SK-N-SH (cell line): ENCODE measurements around the gene HSPB3. TPM values are rescaled to one million over a fixed set of nuclear protein-coding genes. Genes with fewer than 3 reads are reported as not detected.

Experiments
- CTCF ChIA-PET: fragments of 300-600, 350-600 bp; formaldehyde crosslinking; extraction: SDS; loops from one replicate; lab custom pipeline; 2021; lab: Yijun Ruan, JAX
- POLR2A ChIA-PET: fragments of 350-600 bp; sonication (Branson Sonifier 250); formaldehyde crosslinking; extraction: SDS; loops from one replicate; lab custom pipeline; 2020; ENCODE audit warnings: antibody characterized with exemption, inconsistent platforms; lab: Yijun Ruan, JAX
- DNase-seq: peaks from one replicate; pipeline ENCODE4 v3.0.0; 2012
- H2AFZ ChIP-seq: fragments of 200-600 bp; sonication (generic); 2 replicates; pipeline ENCODE4 v1.8.1; 2016; ENCODE audit warnings: antibody characterized with exemption, mild to moderate bottlenecking, low read depth
- H3F3A ChIP-seq: fragments of 200-600 bp; sonication (generic); replicated peaks from 2 replicates; pipeline ENCODE3; 2016; ENCODE audit warnings: antibody characterized with exemption, mild to moderate bottlenecking; ENCODE audit not compliant: insufficient read depth
- H3K27ac ChIP-seq, 2 experiments: fragments of 200-500 bp in 1 of 2; fragments of 200-600 bp in 1 of 2; sonication (Bioruptor generic) in 1 of 2; sonication (generic), shearing (Covaris generic) in 1 of 2; 2 replicates each; pipeline versions ENCODE4 v1.5.1 to v1.6.1; 2014 to 2016; ENCODE audit warnings: low read depth in 2 of 2, inconsistent platforms in 1 of 2, low read length in 1 of 2, mild to moderate bottlenecking in 1 of 2, mixed read lengths in 1 of 2
- H3K27me3 ChIP-seq: fragments of 200-600 bp; sonication (generic), shearing (Covaris generic); 2 replicates; pipeline ENCODE4 v1.6.1; 2016; ENCODE audit warnings: mixed run types; ENCODE audit not compliant: insufficient read depth
- H3K36me3 ChIP-seq, 2 experiments: fragments of 200-500 bp in 1 of 2; fragments of 200-600 bp in 1 of 2; sonication (Bioruptor generic) in 1 of 2; sonication (generic) in 1 of 2; replicated peaks in 1 of 2; 2 replicates each; pipeline versions ENCODE3 to v1.5.1; 2014 to 2016; ENCODE audit warnings: low read length in 1 of 2, mild to moderate bottlenecking in 1 of 2; ENCODE audit not compliant: insufficient read depth in 2 of 2, control insufficient read depth in 1 of 2
- H3K4me1 ChIP-seq, 2 experiments: fragments of 200-500 bp in 1 of 2; fragments of 200-600 bp in 1 of 2; sonication (Bioruptor generic) in 1 of 2; sonication (generic), shearing (Covaris generic) in 1 of 2; 2 replicates each; pipeline versions ENCODE4 v1.5.1 to v1.6.1; 2014 to 2016; ENCODE audit warnings: low read depth in 1 of 2, low read length in 1 of 2, mixed run types in 1 of 2; ENCODE audit not compliant: insufficient read depth in 2 of 2, control insufficient read depth in 1 of 2
- H3K4me2 ChIP-seq: fragments of 200-600 bp; sonication (generic), shearing (Covaris generic); 2 replicates; pipeline ENCODE4 v1.6.1; 2017; ENCODE audit warnings: mixed run types
- H3K4me3 ChIP-seq, 2 experiments: fragments of 200-500 bp in 1 of 2; fragments of 200-600 bp in 1 of 2; sonication (Bioruptor generic) in 1 of 2; sonication (generic), shearing (Covaris generic) in 1 of 2; 2 replicates each; pipeline versions ENCODE4 v1.5.1 to v1.8.1; 2014 to 2016; ENCODE audit warnings: low read depth in 2 of 2, inconsistent platforms in 1 of 2, low read length in 1 of 2, mild to moderate bottlenecking in 1 of 2, mixed read lengths in 1 of 2, moderate library complexity in 1 of 2
- H3K79me2 ChIP-seq: fragments of 200-600 bp; sonication (generic); 2 replicates; pipeline ENCODE4 v1.8.1; 2017; ENCODE audit warnings: mild to moderate bottlenecking; ENCODE audit not compliant: insufficient read depth
- H3K9ac ChIP-seq: fragments of 200-600 bp; sonication (generic); 2 replicates; pipeline ENCODE4 v1.6.1; 2017; ENCODE audit warnings: mixed run types
- H3K9me2 ChIP-seq: fragments of 200-600 bp; sonication (generic); 2 replicates; pipeline ENCODE4 v1.6.1; 2017; ENCODE audit warnings: mixed run types
- H3K9me3 ChIP-seq: fragments of 200-600 bp; sonication (generic); 2 replicates; pipeline ENCODE4 v1.6.1; 2017; ENCODE audit warnings: mixed run types, mild to moderate bottlenecking, moderate library complexity
- H4K20me1 ChIP-seq: fragments of 200-600 bp; sonication (generic); 2 replicates; pipeline ENCODE4 v1.6.1; 2017; ENCODE audit warnings: mild to moderate bottlenecking, mixed run types; ENCODE audit not compliant: insufficient read depth
- CHD2 ChIP-seq: fragments of 150-350 bp; IDR thresholded peaks from 2 replicates; pipeline ENCODE4 v1.6.1; 2018; ENCODE audit warnings: low read length; ENCODE audit not compliant: partially characterized antibody
- ELF1 ChIP-seq: IDR thresholded peaks from 2 replicates; pipeline ENCODE4 v1.4.0; 2012
- FOXM1 ChIP-seq: IDR thresholded peaks from 2 replicates; pipeline ENCODE4 v1.4.0; 2012; ENCODE audit warnings: low read depth, mild to moderate bottlenecking
- GABPA ChIP-seq: IDR thresholded peaks from 2 replicates; pipeline ENCODE4 v1.4.0; 2012; ENCODE audit warnings: low read depth, mild to moderate bottlenecking
- GATA2 ChIP-seq: sonication (generic); formaldehyde crosslinking; IDR thresholded peaks from 2 replicates; pipeline ENCODE4 v1.5.0; 2020; ENCODE audit warnings: mild to moderate bottlenecking, missing genetic modification reagents
- MAX ChIP-seq: IDR thresholded peaks from 2 replicates; pipeline ENCODE4 v1.4.0; 2012; ENCODE audit warnings: low read depth
- MEF2A ChIP-seq: IDR thresholded peaks from 2 replicates; pipeline ENCODE4 v1.4.0; 2012; ENCODE audit warnings: low read depth, borderline replicate concordance
- NRF1 ChIP-seq: IDR thresholded peaks from 2 replicates; pipeline ENCODE4 v1.6.1; 2012; ENCODE audit warnings: low read depth, mild to moderate bottlenecking, low read length
- POLR2AphosphoS5 ChIP-seq: IDR thresholded peaks from 2 replicates; pipeline ENCODE4 v1.6.1; 2012; ENCODE audit warnings: low read depth, low read length
- RAD21 ChIP-seq: IDR thresholded peaks from 2 replicates; pipeline ENCODE4 v1.6.1; 2012; ENCODE audit warnings: mild to moderate bottlenecking, low read length
- RCOR1 ChIP-seq: fragments of 150-350 bp; IDR thresholded peaks from 2 replicates; pipeline ENCODE4 v1.6.1; 2017; ENCODE audit warnings: antibody characterized with exemption, low read length
- RXRA ChIP-seq: IDR thresholded peaks from 2 replicates; pipeline ENCODE4 v1.4.0; 2012; ENCODE audit warnings: low read depth, mild to moderate bottlenecking, borderline replicate concordance
- TAF1 ChIP-seq: IDR thresholded peaks from 2 replicates; pipeline ENCODE4 v1.6.1; 2012; ENCODE audit warnings: low read depth, mild to moderate bottlenecking, low read length, moderate library complexity, borderline replicate concordance
- TCF12 ChIP-seq: IDR thresholded peaks from 2 replicates; pipeline ENCODE4 v1.4.0; 2012
- USF1 ChIP-seq: IDR thresholded peaks from 2 replicates; pipeline ENCODE4 v1.4.0; 2012; ENCODE audit warnings: low read depth, borderline replicate concordance
- YY1 ChIP-seq: IDR thresholded peaks from 2 replicates; pipeline ENCODE4 v1.4.0; 2012; ENCODE audit warnings: low read depth, mild to moderate bottlenecking
- ZBTB33 ChIP-seq: IDR thresholded peaks from 2 replicates; pipeline ENCODE4 v1.4.0; 2012; ENCODE audit warnings: low read depth, borderline replicate concordance
- WGBS: methylation state at CpG from one replicate; pipeline ENCODE4 v1.1.6; 2017; ENCODE audit warnings: low lambda C conversion rate; 5-methylcytosine and 5-hydroxymethylcytosine counted together
- polyA plus RNA-seq, 3 experiments: library from polyadenylated mRNA; depleted of rRNA; stranded (reverse); fragments of >200 nt; gene quantifications; 2 replicates each; pipeline ENCODE4 v1.2.3, GENCODE V29; 2012
- TF ChIP-seq, protein P1 (sequence below): IDR thresholded peaks from 2 replicates; pipeline ENCODE4 v1.6.1; 2012; ENCODE audit warnings: mild to moderate bottlenecking, low read depth, low read length, moderate library complexity
- TF ChIP-seq, protein P2 (sequence below): fragments of 200-600 bp; sonication (generic); IDR thresholded peaks from 2 replicates; pipeline ENCODE4 v1.6.1; 2017; ENCODE audit warnings: antibody characterized with exemption, mild to moderate bottlenecking, moderate library complexity
- TF ChIP-seq, protein P3 (sequence below): fragments of 150-350 bp; IDR thresholded peaks from 2 replicates; pipeline ENCODE4 v1.6.1; 2017; ENCODE audit warnings: antibody characterized with exemption, low read length, low read depth, borderline replicate concordance

HSPB3 gene
- polyA plus RNA-seq, 1 of the 3 experiments (the other 2 are of a cell fraction) = 3.3 TPM

DNA sequence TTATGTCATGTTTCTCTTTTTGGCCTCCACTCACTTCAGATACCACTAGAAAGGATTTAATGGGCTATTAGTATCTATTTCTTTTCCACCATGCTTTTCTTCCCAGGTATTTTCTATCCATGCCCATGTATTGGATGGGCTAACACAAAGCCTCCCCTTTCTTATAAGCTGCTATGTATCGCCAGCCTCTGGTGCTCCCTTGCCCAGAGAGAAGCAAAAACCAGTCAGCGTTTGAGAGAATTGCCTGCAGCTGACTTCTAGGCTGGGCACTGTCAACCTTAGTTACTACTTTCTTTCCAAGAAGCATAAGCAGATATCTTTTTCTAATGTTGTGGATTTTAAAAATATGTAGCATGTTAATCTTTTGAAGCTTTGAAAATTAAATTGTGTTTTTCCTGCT lies 30.2 kb upstream of the HSPB3 start:
- Histone ChIP-seq H2AFZ (no peak overlapping the region), H3K36me3 (no peaks in the 10 kb centered on the region), H3K9me3 (no peaks in the 10 kb centered on the region), H3K4me1 (no peaks in the 10 kb centered on the region), H3K9me2 (no peaks in the 10 kb centered on the region), H3K27me3 (no peaks in the 10 kb centered on the region), H3K27ac (no peak overlapping the region), H3K79me2 (no peaks in the 10 kb centered on the region), H3F3A (no peaks in the 10 kb centered on the region), H3K9ac (no peak overlapping the region), H4K20me1 (no peaks in the 10 kb centered on the region), H3K4me3 (no peak overlapping the region), H3K4me2 (no peak overlapping the region)
- ChIA-PET POLR2A (no interaction called here), CTCF (interaction anchor here (0.7 to 3.6 kb wide), 5 partner anchors 18 to 529 kb away, joined by 3 to 27 read pairs (median 4); no protein-coding TSS in a partner anchor)
- DNase-seq = no peak
- TF ChIP-seq ZBTB33 (no peak), RAD21 (no peak), TCF12 (no peak)
- 27% methylated on average over 2 of the region's 2 CpGs for WGBS

DNA sequence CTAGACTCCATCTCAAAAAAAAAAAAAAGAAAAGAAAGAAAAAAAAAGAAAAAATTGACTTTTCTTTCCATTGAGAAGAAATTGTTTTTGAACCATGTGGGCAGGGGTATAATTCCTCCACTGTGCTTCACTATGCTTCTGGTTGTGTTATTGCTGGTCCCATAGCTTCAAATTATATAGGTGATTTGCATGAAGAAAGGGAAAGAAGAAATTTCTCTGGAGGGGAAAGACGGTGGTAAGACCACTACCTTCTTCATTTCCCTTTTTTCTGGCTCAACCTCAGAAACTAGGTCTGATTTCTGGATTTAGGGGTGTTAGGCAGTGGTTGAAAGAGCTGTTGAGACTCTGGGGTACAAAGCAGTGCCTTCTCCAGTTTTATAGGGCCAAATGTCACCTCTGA lies 29.3 kb upstream of the HSPB3 start:
- ChIA-PET CTCF (interaction anchor here (3.6 kb wide), 1 partner anchor 182 kb away, joined by 27 read pairs; no protein-coding TSS in a partner anchor), POLR2A (no interaction called here)
- Histone ChIP-seq H3K27me3 (no peaks in the 10 kb centered on the region), H3K4me1 (no peaks in the 10 kb centered on the region), H3K27ac (no peak overlapping the region), H3K4me2 (no peak overlapping the region), H3K36me3 (no peaks in the 10 kb centered on the region), H4K20me1 (no peaks in the 10 kb centered on the region), H3F3A (no peaks in the 10 kb centered on the region), H3K9me3 (no peaks in the 10 kb centered on the region), H3K79me2 (no peaks in the 10 kb centered on the region), H3K9ac (no peak overlapping the region), H3K4me3 (no peak overlapping the region), H3K9me2 (no peaks in the 10 kb centered on the region), H2AFZ (no peak overlapping the region)
- 38% methylated on average over 1 of the region's 1 CpG for WGBS
- DNase-seq = no peak
- no peak for TF ChIP-seq TAF1
- TF ChIP-seq, protein P1, sequence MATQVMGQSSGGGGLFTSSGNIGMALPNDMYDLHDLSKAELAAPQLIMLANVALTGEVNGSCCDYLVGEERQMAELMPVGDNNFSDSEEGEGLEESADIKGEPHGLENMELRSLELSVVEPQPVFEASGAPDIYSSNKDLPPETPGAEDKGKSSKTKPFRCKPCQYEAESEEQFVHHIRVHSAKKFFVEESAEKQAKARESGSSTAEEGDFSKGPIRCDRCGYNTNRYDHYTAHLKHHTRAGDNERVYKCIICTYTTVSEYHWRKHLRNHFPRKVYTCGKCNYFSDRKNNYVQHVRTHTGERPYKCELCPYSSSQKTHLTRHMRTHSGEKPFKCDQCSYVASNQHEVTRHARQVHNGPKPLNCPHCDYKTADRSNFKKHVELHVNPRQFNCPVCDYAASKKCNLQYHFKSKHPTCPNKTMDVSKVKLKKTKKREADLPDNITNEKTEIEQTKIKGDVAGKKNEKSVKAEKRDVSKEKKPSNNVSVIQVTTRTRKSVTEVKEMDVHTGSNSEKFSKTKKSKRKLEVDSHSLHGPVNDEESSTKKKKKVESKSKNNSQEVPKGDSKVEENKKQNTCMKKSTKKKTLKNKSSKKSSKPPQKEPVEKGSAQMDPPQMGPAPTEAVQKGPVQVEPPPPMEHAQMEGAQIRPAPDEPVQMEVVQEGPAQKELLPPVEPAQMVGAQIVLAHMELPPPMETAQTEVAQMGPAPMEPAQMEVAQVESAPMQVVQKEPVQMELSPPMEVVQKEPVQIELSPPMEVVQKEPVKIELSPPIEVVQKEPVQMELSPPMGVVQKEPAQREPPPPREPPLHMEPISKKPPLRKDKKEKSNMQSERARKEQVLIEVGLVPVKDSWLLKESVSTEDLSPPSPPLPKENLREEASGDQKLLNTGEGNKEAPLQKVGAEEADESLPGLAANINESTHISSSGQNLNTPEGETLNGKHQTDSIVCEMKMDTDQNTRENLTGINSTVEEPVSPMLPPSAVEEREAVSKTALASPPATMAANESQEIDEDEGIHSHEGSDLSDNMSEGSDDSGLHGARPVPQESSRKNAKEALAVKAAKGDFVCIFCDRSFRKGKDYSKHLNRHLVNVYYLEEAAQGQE = no peak
- TF ChIP-seq MEF2A = no peak
- TF ChIP-seq MAX = no peak
- TF ChIP-seq, protein P2, sequence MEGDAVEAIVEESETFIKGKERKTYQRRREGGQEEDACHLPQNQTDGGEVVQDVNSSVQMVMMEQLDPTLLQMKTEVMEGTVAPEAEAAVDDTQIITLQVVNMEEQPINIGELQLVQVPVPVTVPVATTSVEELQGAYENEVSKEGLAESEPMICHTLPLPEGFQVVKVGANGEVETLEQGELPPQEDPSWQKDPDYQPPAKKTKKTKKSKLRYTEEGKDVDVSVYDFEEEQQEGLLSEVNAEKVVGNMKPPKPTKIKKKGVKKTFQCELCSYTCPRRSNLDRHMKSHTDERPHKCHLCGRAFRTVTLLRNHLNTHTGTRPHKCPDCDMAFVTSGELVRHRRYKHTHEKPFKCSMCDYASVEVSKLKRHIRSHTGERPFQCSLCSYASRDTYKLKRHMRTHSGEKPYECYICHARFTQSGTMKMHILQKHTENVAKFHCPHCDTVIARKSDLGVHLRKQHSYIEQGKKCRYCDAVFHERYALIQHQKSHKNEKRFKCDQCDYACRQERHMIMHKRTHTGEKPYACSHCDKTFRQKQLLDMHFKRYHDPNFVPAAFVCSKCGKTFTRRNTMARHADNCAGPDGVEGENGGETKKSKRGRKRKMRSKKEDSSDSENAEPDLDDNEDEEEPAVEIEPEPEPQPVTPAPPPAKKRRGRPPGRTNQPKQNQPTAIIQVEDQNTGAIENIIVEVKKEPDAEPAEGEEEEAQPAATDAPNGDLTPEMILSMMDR = no peak
- TF ChIP-seq YY1 = no peak
- TF ChIP-seq GABPA = no peak
- TF ChIP-seq CHD2 = no peak
- no peak for TF ChIP-seq NRF1
- TF ChIP-seq RXRA = no peak
- no peak for TF ChIP-seq USF1
- TF ChIP-seq FOXM1 = no peak
- TF ChIP-seq ELF1 = no peak
- no peak for TF ChIP-seq RCOR1
- TF ChIP-seq POLR2AphosphoS5 = no peak
- TF ChIP-seq, protein P3, sequence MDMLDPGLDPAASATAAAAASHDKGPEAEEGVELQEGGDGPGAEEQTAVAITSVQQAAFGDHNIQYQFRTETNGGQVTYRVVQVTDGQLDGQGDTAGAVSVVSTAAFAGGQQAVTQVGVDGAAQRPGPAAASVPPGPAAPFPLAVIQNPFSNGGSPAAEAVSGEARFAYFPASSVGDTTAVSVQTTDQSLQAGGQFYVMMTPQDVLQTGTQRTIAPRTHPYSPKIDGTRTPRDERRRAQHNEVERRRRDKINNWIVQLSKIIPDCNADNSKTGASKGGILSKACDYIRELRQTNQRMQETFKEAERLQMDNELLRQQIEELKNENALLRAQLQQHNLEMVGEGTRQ = no peak
- TF ChIP-seq GATA2 (CRISPR knock-in tag) = no peak
